ENCODE measurements around the gene F2R.
"Not testable (repeated sequence)": the region's sequence is repeated elsewhere in the genome, so short reads cannot be mapped to it uniquely, and the experiment has no call there.

F2R gene

DNA sequence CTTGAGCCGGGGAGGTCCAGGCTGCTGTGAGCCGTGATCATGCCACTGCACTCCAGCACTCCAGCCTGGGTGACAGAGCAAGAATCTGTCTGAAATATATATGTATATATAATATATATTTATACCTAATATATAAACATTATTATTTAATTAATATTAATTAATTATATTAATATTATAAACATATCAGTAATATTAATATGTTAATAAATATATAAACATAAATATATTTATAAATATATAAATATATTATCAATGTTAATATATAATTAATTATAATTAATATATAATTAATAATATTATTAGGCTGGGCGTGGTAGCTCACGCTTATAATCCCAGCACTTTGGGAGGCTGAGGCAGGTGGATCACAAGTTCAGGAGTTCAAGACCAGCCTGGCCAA lies 41.1 kb downstream of the F2R start:
- DNase-seq (ENCODE audit: low spot score), result no peak

- not testable (repeated sequence) for DNase-seq (ENCODE audit: low spot score)
Observed at GRCh38 chr5:76761118-76761517, 45.2 kb downstream of the F2R start.

- no peak for DNase-seq (ENCODE audit: low spot score)
Observed at GRCh38 chr5:76762484-76762883, 46.6 kb downstream of the F2R start.

DNA sequence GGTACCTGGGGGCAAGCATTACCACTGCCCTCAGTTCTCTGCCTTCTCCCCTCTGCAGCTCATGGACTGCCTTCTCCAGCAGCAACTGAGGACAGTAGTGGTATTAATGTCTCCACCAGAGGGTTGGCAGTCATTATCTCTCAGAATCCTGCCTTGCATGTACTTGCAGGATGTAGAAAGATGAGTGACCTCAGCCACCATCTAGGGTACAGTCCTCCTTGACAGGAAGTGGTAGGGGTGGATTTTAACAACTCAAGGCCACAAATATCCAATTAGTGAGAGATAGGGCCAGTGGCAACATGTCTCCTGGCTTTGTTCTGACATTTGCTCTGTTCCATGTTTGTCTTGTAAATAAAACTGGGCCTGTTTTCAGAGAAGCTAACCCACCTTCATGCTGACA lies 47.2 kb downstream of the F2R start:
- DNase-seq (ENCODE audit: low spot score), result no peak

GRCh38 chr5:76764374-76764773 lies 48.4 kb downstream of the F2R start:
- DNase-seq (ENCODE audit: low spot score), result no peak

GRCh38 chr5:76765249-76765648 lies 49.3 kb downstream of the F2R start:
- DNase-seq (ENCODE audit: low spot score), result no peak

GRCh38 chr5:76766746-76767145 lies 50.8 kb downstream of the F2R start:
- DNase-seq (ENCODE audit: low spot score), result no peak

- not testable (repeated sequence) for DNase-seq (ENCODE audit: low spot score)
Observed at GRCh38 chr5:76771041-76771440, 55.1 kb downstream of the F2R start.

DNA sequence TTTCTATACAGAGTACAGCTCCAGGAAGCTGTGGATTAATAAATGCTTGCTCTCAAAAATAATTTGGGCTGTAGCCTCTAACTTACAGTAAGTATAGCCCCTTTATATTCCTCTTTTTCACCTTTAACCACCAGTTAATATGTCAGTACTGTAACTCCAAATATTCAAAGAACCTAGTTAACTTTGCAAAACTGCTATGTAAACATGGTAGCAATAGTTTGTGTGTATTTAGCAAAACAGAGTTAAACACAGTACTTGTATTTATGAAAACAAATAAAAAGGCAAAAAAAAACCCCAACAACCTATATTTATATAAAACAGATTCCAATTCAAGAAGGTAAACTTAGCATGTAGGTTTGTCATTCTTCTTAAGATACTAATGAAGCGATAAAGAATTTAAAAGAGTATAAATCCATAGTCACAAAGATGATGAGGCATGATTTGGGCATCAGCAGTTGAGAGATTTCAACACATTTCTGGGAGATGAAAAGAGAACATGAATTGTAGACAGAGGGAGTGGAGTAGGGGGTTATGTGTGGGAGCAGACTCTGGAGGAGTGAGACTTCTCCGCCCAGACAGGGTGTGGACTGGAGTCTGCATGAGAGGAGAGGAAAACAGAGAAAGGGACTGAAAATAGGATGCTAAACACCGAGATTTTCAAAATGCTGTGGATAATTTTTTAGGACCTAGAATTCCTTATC lies 55.9 kb downstream of the F2R start:
- DNase-seq (ENCODE audit: low spot score), result no peak

DNA sequence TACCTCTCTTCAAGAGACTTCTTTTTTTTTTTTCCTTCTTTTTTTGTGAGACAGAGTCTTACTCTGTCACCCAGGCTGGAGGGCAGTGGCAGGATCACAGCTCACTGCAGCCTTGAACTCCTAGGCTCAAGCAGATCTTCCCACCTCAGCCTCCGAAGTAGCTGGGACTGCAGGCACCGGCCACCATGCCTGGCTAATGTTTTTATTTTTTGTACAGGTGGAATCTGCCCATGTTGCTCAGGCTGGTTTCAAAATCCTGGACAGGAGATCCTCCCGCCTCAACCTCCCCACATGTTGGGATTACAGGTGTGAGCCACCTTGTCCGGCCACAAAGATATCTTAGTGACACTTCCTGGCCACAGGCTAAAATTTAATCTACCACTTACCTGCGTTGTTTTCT lies 60.0 kb downstream of the F2R start:
- DNase-seq (ENCODE audit: low spot score), result no peak

- no peak for DNase-seq (ENCODE audit: low spot score)
Observed at GRCh38 chr5:76776391-76776790, 60.5 kb downstream of the F2R start.

DNA sequence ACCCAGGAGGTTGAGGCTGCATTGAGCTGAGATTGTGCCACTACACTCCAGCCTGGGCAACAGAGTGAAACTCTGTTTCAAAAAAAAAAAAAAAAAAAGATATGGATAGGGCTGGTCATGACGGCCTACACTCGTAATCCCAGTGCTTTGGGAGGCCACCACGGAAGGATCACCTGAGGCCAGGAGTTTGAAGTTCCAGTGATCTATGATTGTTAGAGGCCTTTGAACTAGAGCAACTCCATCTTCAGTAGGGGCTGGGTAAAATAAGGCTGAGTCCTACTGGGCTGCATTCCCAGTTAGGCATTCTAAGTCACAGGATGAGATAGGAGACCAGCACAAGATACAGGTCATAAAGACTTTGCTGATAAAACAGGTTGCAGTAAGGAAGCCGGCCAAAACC lies 64.7 kb downstream of the F2R start:
- not testable (repeated sequence) for DNase-seq (ENCODE audit: low spot score)

DNA sequence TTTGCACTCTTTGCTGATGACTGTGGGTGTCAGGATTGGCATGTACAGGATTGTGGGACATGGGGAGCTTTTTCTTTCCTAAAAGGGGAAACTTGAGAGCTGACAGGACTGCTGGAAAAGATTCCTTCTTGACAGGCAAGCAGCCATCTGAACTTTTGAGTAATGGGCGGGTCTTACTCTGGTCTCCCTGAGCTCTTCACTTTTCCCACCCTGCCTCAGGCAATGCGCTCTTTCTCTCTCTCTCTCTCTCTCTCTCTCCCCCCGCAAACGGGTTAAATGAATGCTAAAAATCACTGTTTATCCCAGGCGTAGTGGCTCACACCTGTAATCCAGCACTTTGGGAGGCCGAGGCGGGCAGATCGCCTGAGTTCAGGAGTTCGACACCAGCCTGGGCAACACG lies 65.8 kb downstream of the F2R start:
- DNase-seq (ENCODE audit: low spot score), result no peak

GRCh38 chr5:76782444-76782843 lies 66.5 kb downstream of the F2R start:
- no peak for DNase-seq (ENCODE audit: low spot score)
